NCI-H82 treated with DMSO at 0.1 percent for 48 hours (cell line): Measurements from ENCODE around the gene C16orf95.

Source experiments
- DNase-seq: peaks from one replicate; lab custom pipeline; 2025; ENCODE audit not compliant: unreplicated experiment; lab: John Stamatoyannopoulos, UW

C16orf95 gene

GRCh38 chr16:87333581-87334331 is 16.6 kb upstream of the C16orf95 start:
- DNase-seq, result no peak

GRCh38 chr16:87333101-87333500 is 15.9 kb upstream of the C16orf95 start:
- no peak for DNase-seq

GRCh38 chr16:87332150-87332549 is 15.0 kb upstream of the C16orf95 start:
- DNase-seq, result no peak

- DNase-seq, result no peak
Measured at GRCh38 chr16:87331241-87331801, 14.1 kb upstream of the C16orf95 start.

- DNase-seq, result no peak
Measured at GRCh38 chr16:87330646-87331045, 13.5 kb upstream of the C16orf95 start.

- DNase-seq, result no peak
Measured at GRCh38 chr16:87330257-87330624, 13.0 kb upstream of the C16orf95 start.

GRCh38 chr16:87329436-87330256 is 12.5 kb upstream of the C16orf95 start:
- DNase-seq, result no peak

- no peak for DNase-seq
Measured at GRCh38 chr16:87328846-87329245, 11.7 kb upstream of the C16orf95 start.

GRCh38 chr16:87327798-87328495 is 10.8 kb upstream of the C16orf95 start:
- no peak for DNase-seq

- no peak for DNase-seq
Measured at GRCh38 chr16:87326151-87326571, 9.0 kb upstream of the C16orf95 start.

- DNase-seq, result no peak
Measured at GRCh38 chr16:87325423-87325858, 8.2 kb upstream of the C16orf95 start.

GRCh38 chr16:87324411-87325275 is 7.5 kb upstream of the C16orf95 start:
- peak; percentile 22 for DNase-seq

GRCh38 chr16:87323727-87324410 is 6.7 kb upstream of the C16orf95 start:
- no peak for DNase-seq

- DNase-seq, result no peak
Measured at GRCh38 chr16:87322833-87323726, 5.9 kb upstream of the C16orf95 start.

GRCh38 chr16:87322360-87322759 is 5.2 kb upstream of the C16orf95 start:
- DNase-seq, result no peak

- DNase-seq, result peak; percentile 8
Measured at GRCh38 chr16:87321336-87322107, 4.3 kb upstream of the C16orf95 start.

GRCh38 chr16:87320510-87321227 is 3.5 kb upstream of the C16orf95 start:
- DNase-seq, result no peak
